ENCODE data around the gene DLG2.

DLG2 gene

GRCh38 chr11:84465040-84465439, 1162.1 kb downstream of the DLG2 start:
- DNase-seq (ENCODE audit: low spot score), result no peak

GRCh38 chr11:84455691-84456090, 1171.5 kb downstream of the DLG2 start:
- no peak for DNase-seq (ENCODE audit: low spot score)

GRCh38 chr11:84452211-84452610, 1174.9 kb downstream of the DLG2 start:
- DNase-seq (ENCODE audit: low spot score), result no peak

- no peak for DNase-seq (ENCODE audit: low spot score)
These were observed 1188.6 kb downstream of the DLG2 start for GRCh38 chr11:84438565-84438964.

GRCh38 chr11:84437071-84437980, 1189.8 kb downstream of the DLG2 start:
- peak; percentile 3 for DNase-seq (ENCODE audit: low spot score)

- DNase-seq (ENCODE audit: low spot score), result no peak
These were observed 1196.5 kb downstream of the DLG2 start for GRCh38 chr11:84430661-84431060.

GRCh38 chr11:84425673-84426072, 1201.5 kb downstream of the DLG2 start:
- no peak for DNase-seq (ENCODE audit: low spot score)

GRCh38 chr11:84420271-84420670, 1206.9 kb downstream of the DLG2 start:
- no peak for DNase-seq (ENCODE audit: low spot score)

- DNase-seq (ENCODE audit: low spot score), result no peak
These were observed 1207.5 kb downstream of the DLG2 start for GRCh38 chr11:84419616-84420015.

- no peak for DNase-seq (ENCODE audit: low spot score)
These were observed 1212.2 kb downstream of the DLG2 start for GRCh38 chr11:84414920-84415319.

- DNase-seq (ENCODE audit: low spot score), result no peak
These were observed 1213.6 kb downstream of the DLG2 start for GRCh38 chr11:84413549-84413948.

GRCh38 chr11:84412862-84413261, 1214.3 kb downstream of the DLG2 start:
- DNase-seq (ENCODE audit: low spot score), result no peak

- DNase-seq (ENCODE audit: low spot score), result peak; percentile 3
These were observed 1218.2 kb downstream of the DLG2 start for GRCh38 chr11:84408946-84409411.

- DNase-seq (ENCODE audit: low spot score), result no peak
These were observed 1220.1 kb downstream of the DLG2 start for GRCh38 chr11:84407091-84407490.

GRCh38 chr11:84398017-84398626, 1229.0 kb downstream of the DLG2 start:
- no peak for DNase-seq (ENCODE audit: low spot score)

GRCh38 chr11:84396521-84396920, 1230.6 kb downstream of the DLG2 start:
- DNase-seq (ENCODE audit: low spot score), result no peak

- DNase-seq (ENCODE audit: low spot score), result no peak
These were observed 1236.6 kb downstream of the DLG2 start for GRCh38 chr11:84390441-84391078.

GRCh38 chr11:84389696-84390095, 1237.4 kb downstream of the DLG2 start:
- no peak for DNase-seq (ENCODE audit: low spot score)

- DNase-seq (ENCODE audit: low spot score), result peak; percentile 26
These were observed 1242.4 kb downstream of the DLG2 start for GRCh38 chr11:84384731-84385130.

GRCh38 chr11:84383576-84383975, 1243.6 kb downstream of the DLG2 start:
- DNase-seq (ENCODE audit: low spot score), result no peak

GRCh38 chr11:84381666-84382065, 1245.5 kb downstream of the DLG2 start:
- no peak for DNase-seq (ENCODE audit: low spot score)

- no peak for DNase-seq (ENCODE audit: low spot score)
These were observed 1254.7 kb downstream of the DLG2 start for GRCh38 chr11:84372381-84372950.
